H1 (cell line): ENCODE results near the gene APOBEC3F. TPM values are rescaled to one million over a fixed set of nuclear protein-coding genes. Genes with fewer than 3 reads are reported as not detected.

Experiments
- CTCF ChIP-seq, 3 experiments: IDR thresholded peaks; 1 replicate in 2 of 3; 2 replicates in 1 of 3; pipeline versions ENCODE4 v1.5.1 to v1.6.1; 2011; ENCODE audit warnings: low read length in 3 of 3, mild to moderate bottlenecking in 3 of 3, inconsistent platforms in 2 of 3, low read depth in 1 of 3, moderate library complexity in 1 of 3; ENCODE audit not compliant: insufficient read depth in 1 of 3; ENCODE audit errors: control extremely low read depth in 1 of 3
- RBBP5 ChIP-seq: IDR thresholded peaks from 2 replicates; pipeline ENCODE4 v1.7.1; 2012; ENCODE audit warnings: low read depth, mild to moderate bottlenecking, inconsistent platforms, low read length, moderate library complexity, borderline replicate concordance
- RXRA ChIP-seq: IDR thresholded peaks from 2 replicates; pipeline ENCODE4 v1.6.1; 2011; ENCODE audit warnings: low read depth, mild to moderate bottlenecking, low read length, moderate library complexity; ENCODE audit not compliant: insufficient read depth
- SAP30 ChIP-seq: fragments of 300-600 bp; sonication (generic); IDR thresholded peaks from 2 replicates; pipeline ENCODE4 v1.7.1; 2012; ENCODE audit warnings: low read length, moderate library complexity, mild to moderate bottlenecking, inconsistent platforms; ENCODE audit not compliant: insufficient read depth, insufficient replicate concordance
- polyA plus RNA-seq, 7 experiments: library from polyadenylated mRNA; depleted of rRNA in 3 of 7; stranded (reverse) in 5 of 7; unstranded in 2 of 7; fragments of >200 nt in 5 of 7; fragments of 200-250 nt in 2 of 7; gene quantifications; 1 replicate in 5 of 7; 2 replicates in 1 of 7; 4 replicates in 1 of 7; pipeline versions ENCODE4 v1.2.1 to v1.2.3, GENCODE V29; 2011 to 2013; ENCODE audit warnings: missing spikeins in 2 of 7, mixed read lengths in 2 of 7
- total RNA-seq: library from RNA; stranded (reverse); fragmentation: NEBNext Ultra II Directional; extraction: Animal tissue kit (Norgen Biotek cat#: 25700); gene quantifications from 2 replicates; pipeline ENCODE4 v1.2.1, GENCODE V29; 2021
- TF ChIP-seq, protein P1 (sequence below): fragments of 300-600 bp; sonication (generic); IDR thresholded peaks from 2 replicates; pipeline ENCODE4 v1.7.1; 2012; ENCODE audit warnings: low read length, moderate library complexity, mild to moderate bottlenecking, inconsistent platforms; ENCODE audit not compliant: insufficient replicate concordance

APOBEC3F gene
- total and polyA plus RNA-seq, 2 of the 8 experiments (the other 6 are each of a cell fraction or from before 2014, with no cell fraction given): 4.0 to 7.3 TPM

DNA sequence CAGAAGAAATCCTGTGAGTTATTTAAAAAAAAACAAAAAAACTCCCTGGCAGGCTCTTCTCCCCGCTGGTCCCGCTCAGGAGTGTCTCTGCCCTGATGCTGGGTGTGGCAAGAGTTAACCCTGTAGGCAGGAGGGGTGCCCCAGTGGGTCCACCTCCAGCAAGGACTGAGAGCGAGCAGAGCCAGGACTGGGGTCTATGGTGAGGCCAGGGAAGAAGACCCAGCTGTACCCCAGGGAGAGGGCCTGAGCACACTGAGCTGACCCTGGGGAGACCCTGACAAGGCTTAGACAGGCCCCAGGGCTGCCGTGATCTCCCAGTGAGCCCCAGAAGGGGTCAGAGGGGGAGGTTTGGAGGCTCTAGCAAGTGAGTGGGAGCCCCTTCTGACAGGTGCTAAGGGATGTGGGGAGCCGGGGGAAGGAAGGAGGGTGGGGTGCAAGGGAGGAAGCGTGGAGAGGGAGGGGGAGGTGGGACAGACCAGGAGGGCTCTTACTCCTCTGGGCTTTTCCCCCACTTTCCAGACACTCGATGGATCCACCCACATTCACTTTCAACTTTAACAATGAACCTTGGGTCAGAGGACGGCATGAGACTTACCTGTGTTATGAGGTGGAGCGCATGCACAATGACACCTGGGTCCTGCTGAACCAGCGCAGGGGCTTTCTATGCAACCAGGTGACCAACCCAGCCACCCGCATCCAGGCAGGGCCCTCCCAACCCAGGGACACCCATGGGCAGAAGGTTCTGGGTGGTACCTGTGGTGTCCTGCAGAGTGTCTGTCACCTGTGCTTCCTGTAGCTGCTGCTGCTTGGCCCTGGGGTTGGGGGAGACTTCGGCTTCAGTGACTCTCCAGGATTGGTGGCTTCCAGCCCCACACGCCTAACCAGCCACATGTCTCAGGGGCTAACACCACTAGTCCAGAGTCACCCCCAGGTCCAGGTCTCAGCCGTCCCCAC is 42.8 kb downstream of the APOBEC3F start (continued):
- TF ChIP-seq, protein P1, sequence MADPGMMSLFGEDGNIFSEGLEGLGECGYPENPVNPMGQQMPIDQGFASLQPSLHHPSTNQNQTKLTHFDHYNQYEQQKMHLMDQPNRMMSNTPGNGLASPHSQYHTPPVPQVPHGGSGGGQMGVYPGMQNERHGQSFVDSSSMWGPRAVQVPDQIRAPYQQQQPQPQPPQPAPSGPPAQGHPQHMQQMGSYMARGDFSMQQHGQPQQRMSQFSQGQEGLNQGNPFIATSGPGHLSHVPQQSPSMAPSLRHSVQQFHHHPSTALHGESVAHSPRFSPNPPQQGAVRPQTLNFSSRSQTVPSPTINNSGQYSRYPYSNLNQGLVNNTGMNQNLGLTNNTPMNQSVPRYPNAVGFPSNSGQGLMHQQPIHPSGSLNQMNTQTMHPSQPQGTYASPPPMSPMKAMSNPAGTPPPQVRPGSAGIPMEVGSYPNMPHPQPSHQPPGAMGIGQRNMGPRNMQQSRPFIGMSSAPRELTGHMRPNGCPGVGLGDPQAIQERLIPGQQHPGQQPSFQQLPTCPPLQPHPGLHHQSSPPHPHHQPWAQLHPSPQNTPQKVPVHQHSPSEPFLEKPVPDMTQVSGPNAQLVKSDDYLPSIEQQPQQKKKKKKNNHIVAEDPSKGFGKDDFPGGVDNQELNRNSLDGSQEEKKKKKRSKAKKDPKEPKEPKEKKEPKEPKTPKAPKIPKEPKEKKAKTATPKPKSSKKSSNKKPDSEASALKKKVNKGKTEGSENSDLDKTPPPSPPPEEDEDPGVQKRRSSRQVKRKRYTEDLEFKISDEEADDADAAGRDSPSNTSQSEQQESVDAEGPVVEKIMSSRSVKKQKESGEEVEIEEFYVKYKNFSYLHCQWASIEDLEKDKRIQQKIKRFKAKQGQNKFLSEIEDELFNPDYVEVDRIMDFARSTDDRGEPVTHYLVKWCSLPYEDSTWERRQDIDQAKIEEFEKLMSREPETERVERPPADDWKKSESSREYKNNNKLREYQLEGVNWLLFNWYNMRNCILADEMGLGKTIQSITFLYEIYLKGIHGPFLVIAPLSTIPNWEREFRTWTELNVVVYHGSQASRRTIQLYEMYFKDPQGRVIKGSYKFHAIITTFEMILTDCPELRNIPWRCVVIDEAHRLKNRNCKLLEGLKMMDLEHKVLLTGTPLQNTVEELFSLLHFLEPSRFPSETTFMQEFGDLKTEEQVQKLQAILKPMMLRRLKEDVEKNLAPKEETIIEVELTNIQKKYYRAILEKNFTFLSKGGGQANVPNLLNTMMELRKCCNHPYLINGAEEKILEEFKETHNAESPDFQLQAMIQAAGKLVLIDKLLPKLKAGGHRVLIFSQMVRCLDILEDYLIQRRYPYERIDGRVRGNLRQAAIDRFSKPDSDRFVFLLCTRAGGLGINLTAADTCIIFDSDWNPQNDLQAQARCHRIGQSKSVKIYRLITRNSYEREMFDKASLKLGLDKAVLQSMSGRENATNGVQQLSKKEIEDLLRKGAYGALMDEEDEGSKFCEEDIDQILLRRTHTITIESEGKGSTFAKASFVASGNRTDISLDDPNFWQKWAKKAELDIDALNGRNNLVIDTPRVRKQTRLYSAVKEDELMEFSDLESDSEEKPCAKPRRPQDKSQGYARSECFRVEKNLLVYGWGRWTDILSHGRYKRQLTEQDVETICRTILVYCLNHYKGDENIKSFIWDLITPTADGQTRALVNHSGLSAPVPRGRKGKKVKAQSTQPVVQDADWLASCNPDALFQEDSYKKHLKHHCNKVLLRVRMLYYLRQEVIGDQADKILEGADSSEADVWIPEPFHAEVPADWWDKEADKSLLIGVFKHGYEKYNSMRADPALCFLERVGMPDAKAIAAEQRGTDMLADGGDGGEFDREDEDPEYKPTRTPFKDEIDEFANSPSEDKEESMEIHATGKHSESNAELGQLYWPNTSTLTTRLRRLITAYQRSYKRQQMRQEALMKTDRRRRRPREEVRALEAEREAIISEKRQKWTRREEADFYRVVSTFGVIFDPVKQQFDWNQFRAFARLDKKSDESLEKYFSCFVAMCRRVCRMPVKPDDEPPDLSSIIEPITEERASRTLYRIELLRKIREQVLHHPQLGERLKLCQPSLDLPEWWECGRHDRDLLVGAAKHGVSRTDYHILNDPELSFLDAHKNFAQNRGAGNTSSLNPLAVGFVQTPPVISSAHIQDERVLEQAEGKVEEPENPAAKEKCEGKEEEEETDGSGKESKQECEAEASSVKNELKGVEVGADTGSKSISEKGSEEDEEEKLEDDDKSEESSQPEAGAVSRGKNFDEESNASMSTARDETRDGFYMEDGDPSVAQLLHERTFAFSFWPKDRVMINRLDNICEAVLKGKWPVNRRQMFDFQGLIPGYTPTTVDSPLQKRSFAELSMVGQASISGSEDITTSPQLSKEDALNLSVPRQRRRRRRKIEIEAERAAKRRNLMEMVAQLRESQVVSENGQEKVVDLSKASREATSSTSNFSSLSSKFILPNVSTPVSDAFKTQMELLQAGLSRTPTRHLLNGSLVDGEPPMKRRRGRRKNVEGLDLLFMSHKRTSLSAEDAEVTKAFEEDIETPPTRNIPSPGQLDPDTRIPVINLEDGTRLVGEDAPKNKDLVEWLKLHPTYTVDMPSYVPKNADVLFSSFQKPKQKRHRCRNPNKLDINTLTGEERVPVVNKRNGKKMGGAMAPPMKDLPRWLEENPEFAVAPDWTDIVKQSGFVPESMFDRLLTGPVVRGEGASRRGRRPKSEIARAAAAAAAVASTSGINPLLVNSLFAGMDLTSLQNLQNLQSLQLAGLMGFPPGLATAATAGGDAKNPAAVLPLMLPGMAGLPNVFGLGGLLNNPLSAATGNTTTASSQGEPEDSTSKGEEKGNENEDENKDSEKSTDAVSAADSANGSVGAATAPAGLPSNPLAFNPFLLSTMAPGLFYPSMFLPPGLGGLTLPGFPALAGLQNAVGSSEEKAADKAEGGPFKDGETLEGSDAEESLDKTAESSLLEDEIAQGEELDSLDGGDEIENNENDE: no peak
- TF ChIP-seq SAP30 (no peak), RBBP5 (no peak), CTCF (IDR thresholded peaks at IDR 0.05; ENCODE audit: control extremely low read depth in 1 of 3, insufficient read depth in 1 of 3, low read depth in 1 of 3, low read length in 3 of 3) (no peak), RXRA (no peak)
